HepG2 (cell line): Measurements from ENCODE around the gene PHLPP2. TPM values are rescaled to one million over a fixed set of nuclear protein-coding genes. Genes with fewer than 3 reads are reported as not detected.

Experiments
- ARID3A ChIP-seq: IDR thresholded peaks from 2 replicates; pipeline ENCODE4 v1.6.1; 2012; ENCODE audit warnings: low read depth, low read length, improper control_type of control experiment
- ATF4 ChIP-seq, 2 experiments: fragments of 450-650 bp in 1 of 2; sonication (generic) in 1 of 2; formaldehyde crosslinking; IDR thresholded peaks; 2 replicates each; pipeline versions ENCODE4 v1.5.0 to v1.8.0; 2020 to 2022; ENCODE audit warnings: mild to moderate bottlenecking in 1 of 2, missing genetic modification reagents in 1 of 2
- HBP1 ChIP-seq: IDR thresholded peaks from 2 replicates; pipeline ENCODE4 v1.6.1; 2016; ENCODE audit warnings: low read depth, control low read depth
- HDAC1 ChIP-seq: sonication (generic); formaldehyde crosslinking; IDR thresholded peaks from 2 replicates; pipeline ENCODE4 v1.5.1; 2020; ENCODE audit warnings: mild to moderate bottlenecking, missing genetic modification reagents
- KIAA2018 ChIP-seq: sonication (generic); formaldehyde crosslinking; IDR thresholded peaks from 2 replicates; pipeline ENCODE4 v1.5.0; 2020; ENCODE audit warnings: mild to moderate bottlenecking, missing genetic modification reagents, borderline replicate concordance
- MXD4 ChIP-seq: IDR thresholded peaks from 2 replicates; pipeline ENCODE4 v1.6.1; 2016; ENCODE audit warnings: mild to moderate bottlenecking, missing biosample characterization, missing genetic modification reagents
- RARA ChIP-seq: IDR thresholded peaks from 2 replicates; pipeline ENCODE4 v1.6.1; 2016; ENCODE audit warnings: missing genetic modification reagents, missing compliant biosample characterization
- YY1 ChIP-seq: IDR thresholded peaks from 2 replicates; pipeline ENCODE4 v1.6.1; 2011; ENCODE audit warnings: low read length, low read depth, moderate library complexity, mild to moderate bottlenecking; ENCODE audit not compliant: insufficient read depth, insufficient replicate concordance
- ZFP91 ChIP-seq: sonication (generic); formaldehyde crosslinking; IDR thresholded peaks from 2 replicates; pipeline ENCODE4 v1.9.0; 2022; ENCODE audit warnings: missing genetic modification reagents, mild to moderate bottlenecking, borderline replicate concordance
- ZNF572 ChIP-seq: sonication (generic); formaldehyde crosslinking; IDR thresholded peaks from 2 replicates; pipeline ENCODE4 v1.5.1; 2020; ENCODE audit warnings: mild to moderate bottlenecking, missing genetic modification reagents
- polyA plus RNA-seq, 8 experiments: library from polyadenylated mRNA; depleted of rRNA in 3 of 8; stranded (reverse) in 7 of 8; unstranded in 1 of 8; fragments of >200 nt; fragmentation: Illumina TruSeq in 4 of 8; extraction: Trizol in 4 of 8; gene quantifications; 2 replicates each; pipeline versions ENCODE4 v1.2.1 to v1.2.3, GENCODE V29; 2011 to 2016; ENCODE audit warnings: low read depth in 4 of 8, missing spikeins in 1 of 8, mixed read lengths in 1 of 8; ENCODE audit not compliant: insufficient read depth in 1 of 8
- total RNA-seq, 5 experiments: library from RNA; depleted of rRNA; stranded (reverse); fragments of >200 nt; fragmentation: Illumina TruSeq; extraction: Trizol; gene quantifications; 2 replicates each; pipeline ENCODE4 v1.2.3, GENCODE V29; 2016; ENCODE audit warnings: low read depth in 1 of 5

The PHLPP2 gene
- total and polyA plus RNA-seq, 2 of the 13 experiments (the other 11 are each of a cell fraction or from before 2014, with no cell fraction given) = 8.9 TPM

GRCh38 chr16:71723537-71724319 lies 773 bp downstream of the PHLPP2 start (continued):
- TF ChIP-seq KIAA2018 (CRISPR knock-in tag) (no peak), MXD4 (peak; percentile 69; the same call in 1 of the 2 replicates), ARID3A (no peak), HBP1 (no peak), RARA (CRISPR knock-in tag) (no peak), ATF4 (CRISPR knock-in tag; IDR thresholded peaks at IDR 0.05) (no peak), ZNF572 (no peak), HDAC1 (CRISPR knock-in tag) (peak; percentile 82), ZFP91 (CRISPR knock-in tag) (0 out of 2 replicates have a peak, but pooled peaks have one; percentile 24), YY1 (peak; percentile 39)
